ENCODE measurements around the gene SMIM5.

DNA sequence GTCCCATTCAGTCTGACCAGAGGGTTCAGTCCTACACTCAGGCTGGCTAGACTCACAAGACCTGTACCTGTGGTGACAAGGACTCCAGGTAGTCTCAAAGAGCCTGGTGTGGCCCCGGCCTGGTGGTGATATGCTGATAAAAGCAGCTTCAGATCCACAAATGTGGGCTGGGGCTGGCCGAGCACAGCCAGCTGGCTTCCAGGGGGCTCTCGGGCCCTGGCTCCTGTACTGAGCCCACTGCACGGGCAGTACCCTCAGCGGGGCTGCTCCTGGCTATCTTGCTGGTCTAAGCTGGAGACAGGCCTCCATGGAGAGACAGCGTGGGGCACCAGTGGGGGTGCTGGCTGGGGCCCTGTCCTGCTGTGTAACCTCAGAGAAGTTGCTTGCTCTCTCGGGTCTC, 4.3 kb downstream of the SMIM5 start:
- TF ChIP-seq, protein P1, sequence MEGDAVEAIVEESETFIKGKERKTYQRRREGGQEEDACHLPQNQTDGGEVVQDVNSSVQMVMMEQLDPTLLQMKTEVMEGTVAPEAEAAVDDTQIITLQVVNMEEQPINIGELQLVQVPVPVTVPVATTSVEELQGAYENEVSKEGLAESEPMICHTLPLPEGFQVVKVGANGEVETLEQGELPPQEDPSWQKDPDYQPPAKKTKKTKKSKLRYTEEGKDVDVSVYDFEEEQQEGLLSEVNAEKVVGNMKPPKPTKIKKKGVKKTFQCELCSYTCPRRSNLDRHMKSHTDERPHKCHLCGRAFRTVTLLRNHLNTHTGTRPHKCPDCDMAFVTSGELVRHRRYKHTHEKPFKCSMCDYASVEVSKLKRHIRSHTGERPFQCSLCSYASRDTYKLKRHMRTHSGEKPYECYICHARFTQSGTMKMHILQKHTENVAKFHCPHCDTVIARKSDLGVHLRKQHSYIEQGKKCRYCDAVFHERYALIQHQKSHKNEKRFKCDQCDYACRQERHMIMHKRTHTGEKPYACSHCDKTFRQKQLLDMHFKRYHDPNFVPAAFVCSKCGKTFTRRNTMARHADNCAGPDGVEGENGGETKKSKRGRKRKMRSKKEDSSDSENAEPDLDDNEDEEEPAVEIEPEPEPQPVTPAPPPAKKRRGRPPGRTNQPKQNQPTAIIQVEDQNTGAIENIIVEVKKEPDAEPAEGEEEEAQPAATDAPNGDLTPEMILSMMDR (optimal IDR thresholded peaks at IDR 0.05 in 1 of 3, IDR thresholded peaks at IDR 0.05 in 1 of 3, conservative IDR thresholded peaks at IDR 0.05 in 1 of 3; ENCODE audit: extremely low read depth in 1 of 3, insufficient read depth in 2 of 3, low read length in 3 of 3): no peak
- TF ChIP-seq EZH2 (IDR thresholded peaks at IDR 0.05; ENCODE audit: low read length): no peak

Data from keratinocyte (primary cell).